GM21526 (cell line): Measurements from ENCODE around the gene AJAP1.

Source experiments
- ATAC-seq: cut with Tn5 transposase; IDR thresholded peaks from one replicate; pipeline ENCODE4 v1.9.1; 2021; ENCODE audit warnings: moderate library complexity; ENCODE audit not compliant: unreplicated experiment, low FRiP score

The AJAP1 gene

GRCh38 chr1:4801192-4801924 is 146.9 kb downstream of the AJAP1 start:
- ATAC-seq, result no peak

GRCh38 chr1:4802024-4802423 is 147.6 kb downstream of the AJAP1 start:
- ATAC-seq, result no peak

GRCh38 chr1:4803335-4803734 is 148.9 kb downstream of the AJAP1 start:
- ATAC-seq, result no peak

DNA sequence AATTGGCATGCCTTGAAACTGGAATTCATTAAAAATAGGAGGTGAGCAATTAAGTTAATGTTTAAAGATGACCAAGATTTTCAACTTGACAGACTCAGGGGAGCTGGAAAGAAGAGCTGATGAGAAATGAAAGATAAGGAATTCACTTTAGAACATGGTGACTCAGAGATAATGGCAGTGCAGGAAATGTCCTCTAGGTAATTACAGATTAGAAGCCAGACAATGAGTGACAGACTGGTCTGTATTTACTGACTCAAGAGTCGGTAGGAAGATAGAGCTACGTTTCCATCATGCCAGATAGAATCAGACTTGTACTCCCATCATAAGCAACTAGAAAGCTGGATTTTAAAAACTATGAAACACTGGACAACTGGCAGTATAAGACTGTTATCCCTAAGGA is 151.6 kb downstream of the AJAP1 start:
- ATAC-seq, result no peak

DNA sequence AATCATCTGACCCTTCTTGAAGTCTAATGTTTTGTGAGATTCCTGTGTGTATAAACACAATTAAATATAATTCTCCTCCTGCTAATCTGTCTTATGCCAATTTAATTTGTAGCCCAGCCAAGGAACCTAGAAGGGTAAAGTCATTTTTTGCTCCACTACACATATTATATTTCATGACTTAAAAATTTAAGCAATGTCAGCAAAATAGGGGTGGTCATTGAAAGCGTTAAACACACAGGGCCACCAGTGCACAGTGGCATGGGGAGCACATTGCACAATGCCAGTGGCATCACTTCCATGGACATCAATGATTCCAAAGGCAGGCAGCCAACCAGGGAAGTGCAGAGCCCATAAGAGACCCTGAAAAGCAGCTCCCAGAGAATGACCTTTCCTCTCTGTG is 166.1 kb downstream of the AJAP1 start:
- no peak for ATAC-seq

GRCh38 chr1:4825800-4826450 is 171.5 kb downstream of the AJAP1 start:
- no peak for ATAC-seq

GRCh38 chr1:4830707-4831106 is 176.3 kb downstream of the AJAP1 start:
- ATAC-seq, result no peak

DNA sequence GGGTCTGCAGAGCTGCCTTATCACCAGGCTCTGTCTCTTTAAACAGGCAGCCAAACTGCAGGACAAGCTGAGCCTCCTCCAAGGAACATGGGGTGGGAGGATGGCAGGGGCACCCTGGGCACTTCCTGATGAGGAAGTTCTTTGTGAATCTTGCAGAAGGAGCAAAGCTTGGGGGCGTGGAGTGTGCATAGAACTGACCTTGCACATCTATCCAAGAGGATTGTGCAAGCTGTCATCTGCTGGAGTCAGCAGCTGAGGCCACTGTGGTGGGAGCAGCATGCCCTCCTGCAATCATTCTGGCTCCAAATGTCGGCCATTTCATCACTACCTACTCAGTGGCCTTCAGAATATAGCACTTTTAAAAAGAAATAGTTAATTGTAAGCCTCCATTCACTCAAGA is 182.2 kb downstream of the AJAP1 start:
- ATAC-seq, result no peak

DNA sequence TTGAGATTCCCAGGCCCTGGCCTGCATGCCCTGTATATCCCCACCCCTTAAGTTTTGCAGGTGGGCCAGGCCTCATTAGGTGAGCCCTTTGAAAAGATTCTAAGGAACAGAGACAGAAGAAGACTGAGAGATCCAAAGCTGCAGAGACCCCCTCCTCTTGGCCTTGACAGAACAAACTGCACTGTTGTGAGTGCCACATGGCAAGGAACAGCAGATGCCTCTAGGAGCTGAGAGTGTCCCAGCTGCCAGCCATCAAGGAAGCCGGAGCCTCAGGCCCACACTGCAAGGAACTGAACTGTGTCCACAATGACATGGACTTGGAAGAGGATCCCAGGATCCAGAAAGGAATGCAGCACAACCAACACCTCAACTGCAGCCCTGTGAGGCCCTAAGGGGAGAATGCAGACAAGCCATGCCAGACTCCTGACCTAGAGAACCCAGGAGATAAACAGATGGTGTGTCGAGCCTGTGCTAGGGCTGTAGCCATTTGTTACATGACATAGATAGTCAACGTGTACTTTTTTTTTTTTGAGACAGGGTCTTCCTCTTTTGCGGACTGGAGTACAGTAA is 182.7 kb downstream of the AJAP1 start:
- no peak for ATAC-seq

DNA sequence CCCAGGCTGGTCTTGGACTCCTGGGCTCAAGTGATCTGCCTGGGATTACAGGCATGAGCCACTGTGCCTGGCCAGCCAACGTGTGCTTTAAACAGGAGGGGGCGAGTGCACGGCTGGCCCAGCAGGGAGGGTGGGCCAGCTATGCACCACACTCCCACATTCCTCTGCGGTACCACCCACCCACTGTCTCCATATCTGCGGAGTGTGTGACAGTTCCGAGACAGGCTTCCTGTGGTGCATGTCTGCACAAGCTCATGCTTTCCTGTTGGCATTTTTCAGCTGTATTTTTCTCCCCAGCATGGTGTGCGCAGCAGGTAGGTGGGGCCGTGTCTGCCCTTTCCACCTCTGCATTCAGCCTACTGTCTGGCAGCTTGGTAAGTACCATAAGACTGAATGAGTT is 183.3 kb downstream of the AJAP1 start:
- no peak for ATAC-seq

DNA sequence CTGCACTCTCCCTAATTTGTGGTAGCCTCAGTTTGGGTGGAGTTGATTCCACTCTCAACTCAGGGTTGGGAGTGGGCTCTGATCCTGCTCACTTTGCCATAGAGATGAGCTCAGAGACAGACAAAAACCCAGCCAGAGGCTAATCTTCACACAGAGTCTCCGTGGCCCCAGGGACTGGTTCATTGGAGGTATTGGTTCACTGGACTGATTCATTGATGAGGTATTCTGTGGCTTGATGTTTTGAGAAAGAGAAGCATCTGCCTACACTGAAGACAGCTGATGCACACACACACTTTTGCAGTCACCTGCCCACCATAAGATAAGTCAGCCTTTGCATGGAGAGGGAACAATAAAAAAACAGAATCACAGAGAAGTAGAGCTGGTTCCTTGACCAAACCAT is 183.8 kb downstream of the AJAP1 start:
- no peak for ATAC-seq
